H4 (cell line): ENCODE data around the gene SLIT3. TPM values are rescaled to one million over a fixed set of nuclear protein-coding genes. Genes with fewer than 3 reads are reported as not detected.

Experiments
- DNase-seq: peaks from one replicate; pipeline ENCODE4 v3.0.0-alpha.2; 2015; ENCODE audit warnings: low spot score
- total RNA-seq: library from RNA; depleted of rRNA; stranded (reverse); fragments of >200 nt; shearing (Covaris generic); gene quantifications from 2 replicates; pipeline ENCODE4 v1.2.3, GENCODE V29; 2014

Gene SLIT3
- total RNA-seq, 1 experiment from 2014 or later, result 0.58 TPM

DNA sequence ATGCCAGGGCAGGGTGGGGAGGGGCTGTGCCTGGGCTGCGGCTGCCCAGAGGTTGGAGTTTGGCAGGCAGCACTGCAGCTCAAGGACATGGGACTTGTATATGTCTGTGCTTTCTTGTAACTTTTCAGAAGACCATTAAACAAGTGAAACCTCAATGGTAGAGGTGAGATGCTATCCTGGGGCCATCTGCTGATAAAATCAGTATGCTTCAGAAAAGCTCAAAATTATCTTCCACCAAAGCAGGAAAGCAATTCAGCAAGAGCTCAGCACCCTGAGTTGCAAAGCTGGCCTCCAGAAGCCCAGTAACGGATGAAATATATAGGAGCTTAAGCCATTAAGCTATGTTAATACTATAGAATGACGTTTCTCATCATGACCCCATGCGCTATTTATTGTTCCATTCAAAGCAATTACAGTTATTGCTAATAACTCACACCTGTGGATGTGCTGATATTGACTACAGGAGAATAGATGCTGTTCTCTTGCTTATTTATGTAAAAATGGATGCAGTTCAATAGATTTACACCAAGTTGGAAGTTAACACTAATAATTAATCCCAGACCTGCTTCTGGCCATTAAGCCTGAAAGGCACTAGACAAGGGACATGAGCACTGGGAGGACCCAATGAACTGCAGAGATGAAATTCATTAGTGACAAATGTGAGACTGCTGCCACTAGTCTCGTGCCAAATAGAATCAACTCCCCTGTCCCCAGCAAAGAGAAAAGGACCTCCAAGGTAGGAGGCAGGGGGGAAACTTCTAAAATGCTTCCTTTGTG is 405.5 kb downstream of the SLIT3 start:
- no peak for DNase-seq

DNA sequence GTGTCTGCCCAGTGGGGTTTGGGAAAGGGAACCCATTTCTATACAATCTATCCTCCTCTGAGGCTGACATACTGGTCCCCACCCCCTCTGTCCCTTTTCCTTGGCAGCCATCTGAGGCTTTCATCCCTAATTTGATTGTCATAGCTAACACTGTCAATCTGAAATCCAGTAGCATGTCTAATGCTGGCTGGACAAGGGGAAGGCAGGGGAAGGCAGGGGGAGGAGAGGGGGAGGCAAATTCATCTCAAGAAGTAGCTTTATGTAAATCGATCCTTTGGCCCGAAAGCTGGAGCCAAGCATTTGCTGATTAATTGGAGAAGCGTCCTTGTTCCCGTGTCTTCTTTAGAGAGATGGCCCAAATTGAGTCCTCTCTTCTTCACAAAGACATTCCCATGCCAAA is 407.7 kb downstream of the SLIT3 start:
- DNase-seq, result no peak

DNA sequence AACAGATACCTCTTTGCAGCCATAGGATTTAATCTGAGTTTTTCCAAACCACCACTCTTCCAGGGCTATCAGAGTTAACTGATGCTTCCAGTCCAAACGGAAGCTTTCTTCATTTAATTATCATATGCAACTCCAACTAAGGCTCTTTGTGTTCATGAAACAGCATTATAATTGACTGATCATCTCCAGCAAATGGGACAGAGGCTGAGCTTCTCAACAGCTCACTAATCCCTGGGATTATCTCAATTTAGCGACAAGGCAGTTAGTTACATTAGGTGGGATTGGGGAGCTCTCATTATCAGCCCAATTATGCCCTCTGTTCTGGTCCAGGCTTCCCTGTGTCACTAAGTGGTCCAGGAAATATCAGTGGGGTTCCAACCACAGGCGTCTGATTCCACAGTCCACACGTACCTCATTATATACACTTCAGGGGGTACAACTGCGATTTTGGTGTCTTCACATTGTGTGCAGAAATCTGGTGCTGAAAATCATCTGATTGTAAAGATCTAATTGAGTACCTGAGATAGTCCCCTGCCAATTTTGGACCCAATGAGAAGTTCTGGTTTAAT is 408.2 kb downstream of the SLIT3 start:
- DNase-seq, result no peak

DNA sequence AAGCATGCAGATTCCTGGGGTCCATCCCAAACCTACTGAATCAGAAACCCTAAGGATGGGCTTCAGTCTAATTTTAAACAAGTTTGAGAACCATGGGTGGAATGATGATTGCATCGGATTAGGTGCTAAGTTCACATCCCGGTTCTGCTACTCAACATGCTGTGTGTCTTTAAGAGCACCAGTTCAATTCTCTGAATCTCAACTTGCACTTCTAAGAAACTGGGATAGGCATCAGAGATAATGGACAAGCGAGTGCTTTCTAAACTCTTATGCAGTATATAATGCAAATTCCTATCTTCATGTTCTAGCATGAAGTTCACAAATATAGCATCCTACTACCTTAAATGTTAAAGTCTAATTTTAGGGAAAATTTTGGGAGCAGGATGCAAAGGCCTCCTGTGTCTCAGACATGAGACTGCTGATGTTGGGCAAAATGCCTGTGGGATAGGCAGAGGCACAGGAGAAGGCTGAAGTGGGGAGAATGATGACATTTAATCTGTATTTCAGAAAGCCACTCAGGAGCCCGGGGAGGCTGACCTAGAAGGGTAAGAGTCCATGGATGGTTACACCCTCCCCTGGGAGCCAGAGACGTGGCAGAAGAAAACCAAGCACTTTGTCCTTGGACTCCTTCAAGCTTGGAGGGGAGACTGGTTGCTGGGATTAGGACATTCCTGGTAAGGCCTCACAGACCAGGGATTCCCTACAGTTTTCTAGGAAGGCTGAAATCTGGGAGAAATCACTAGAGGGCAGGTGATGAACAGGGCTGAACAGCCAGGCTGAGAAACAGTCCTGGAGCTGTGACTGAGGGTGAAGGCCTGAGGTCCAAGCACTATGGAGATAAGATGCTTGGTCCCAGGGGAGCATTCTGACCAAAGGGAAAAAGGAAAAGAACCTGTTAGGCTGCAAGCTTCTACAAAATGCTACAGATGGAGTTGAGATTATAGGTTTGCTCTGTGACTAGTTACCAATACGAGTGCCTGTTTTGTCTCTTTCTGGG is 409.8 kb downstream of the SLIT3 start:
- DNase-seq, result no peak

DNA sequence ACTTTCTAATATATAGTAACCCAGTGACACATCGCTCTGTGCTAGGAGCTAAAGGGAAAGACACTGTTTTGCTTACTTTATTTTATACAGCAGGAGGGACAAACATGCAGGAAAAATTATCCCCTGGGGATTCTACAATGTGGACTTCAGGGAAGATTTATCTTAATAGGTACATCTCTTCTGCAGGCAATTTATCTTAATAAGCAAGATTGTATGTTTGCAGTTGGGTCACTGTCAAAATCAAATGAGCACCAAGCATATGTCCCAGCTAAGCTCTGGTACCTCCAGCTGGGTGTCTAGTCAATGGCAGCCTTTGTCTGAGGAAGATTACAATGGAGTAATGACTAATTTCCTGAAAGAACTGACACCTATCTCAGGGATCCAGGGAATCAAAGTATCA is 411.9 kb downstream of the SLIT3 start:
- DNase-seq, result no peak

DNA sequence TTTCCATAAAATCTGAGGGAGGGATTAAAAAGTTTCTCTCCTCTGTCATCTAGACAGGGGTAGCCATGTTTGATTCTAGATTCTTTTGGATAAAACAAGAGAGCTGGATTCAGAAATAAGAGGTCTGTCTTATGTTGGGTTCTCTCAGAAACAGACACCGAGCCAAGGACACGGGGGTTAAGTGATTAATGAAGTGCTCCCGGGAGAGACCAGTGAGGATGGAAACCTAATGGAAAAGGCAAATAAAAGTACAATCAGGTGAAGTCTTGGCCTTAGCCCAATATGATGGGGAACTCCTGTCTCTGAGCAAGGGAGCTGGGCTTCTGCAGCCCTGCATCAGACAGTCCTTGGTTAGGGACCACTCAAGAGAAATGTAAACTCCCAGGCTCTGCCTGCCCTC is 413.0 kb downstream of the SLIT3 start:
- no peak for DNase-seq

DNA sequence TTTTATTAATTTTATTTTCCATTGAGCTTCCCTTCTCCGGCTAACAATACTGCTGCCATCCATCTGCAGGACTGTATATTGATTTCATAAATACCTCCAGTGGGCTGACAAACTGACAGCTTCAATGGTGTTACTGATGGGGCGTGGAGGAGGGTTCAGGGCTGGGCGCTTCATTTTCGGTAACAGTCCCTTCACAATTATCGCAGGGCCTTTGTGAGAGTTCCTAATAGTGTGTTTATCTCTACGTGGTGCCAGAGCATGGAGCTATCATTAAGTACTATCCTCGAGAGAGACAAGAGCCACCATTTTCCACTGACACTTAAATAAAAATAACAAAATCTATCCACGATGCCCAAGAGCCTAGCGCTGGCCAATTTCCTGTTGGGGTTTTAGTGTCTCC is 414.8 kb downstream of the SLIT3 start:
- DNase-seq, result no peak

DNA sequence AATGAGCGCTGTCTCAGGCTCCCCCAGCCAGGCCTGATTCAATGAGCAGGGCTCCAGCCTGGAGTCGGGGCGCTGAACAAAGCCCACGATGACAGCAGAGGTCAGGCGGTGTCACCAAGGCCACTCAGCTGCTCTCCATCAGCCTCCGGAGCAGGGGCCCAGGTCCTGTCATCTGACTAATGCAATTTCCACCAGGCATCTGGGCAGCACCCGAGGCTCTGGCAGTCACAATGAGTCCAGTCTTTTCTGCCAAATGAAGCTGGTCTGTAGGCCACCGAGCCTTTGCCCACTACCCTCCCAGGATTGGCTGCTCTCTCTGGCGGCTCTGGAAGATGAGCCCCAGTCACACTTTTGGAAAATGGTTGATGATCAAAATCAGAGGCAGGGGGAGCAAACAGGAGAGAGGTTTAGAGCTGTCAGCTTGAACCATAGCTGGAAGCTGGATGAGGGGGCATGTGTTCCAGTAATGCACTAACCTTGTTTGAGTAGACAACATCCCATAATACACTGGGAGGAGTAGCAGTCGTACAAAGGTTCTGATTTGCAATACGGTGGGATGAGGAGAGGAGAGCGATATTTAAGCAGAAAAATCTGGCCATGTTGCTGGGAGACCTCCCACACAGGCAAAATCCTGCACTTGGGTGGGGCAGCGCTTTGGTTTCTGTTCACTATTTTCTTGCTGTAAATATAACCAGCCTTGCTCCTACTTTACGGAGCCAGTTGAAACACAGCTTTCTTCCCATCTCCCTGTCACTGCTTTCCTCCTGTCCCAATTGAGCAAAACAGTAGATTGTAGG is 415.4 kb downstream of the SLIT3 start:
- no peak for DNase-seq

DNA sequence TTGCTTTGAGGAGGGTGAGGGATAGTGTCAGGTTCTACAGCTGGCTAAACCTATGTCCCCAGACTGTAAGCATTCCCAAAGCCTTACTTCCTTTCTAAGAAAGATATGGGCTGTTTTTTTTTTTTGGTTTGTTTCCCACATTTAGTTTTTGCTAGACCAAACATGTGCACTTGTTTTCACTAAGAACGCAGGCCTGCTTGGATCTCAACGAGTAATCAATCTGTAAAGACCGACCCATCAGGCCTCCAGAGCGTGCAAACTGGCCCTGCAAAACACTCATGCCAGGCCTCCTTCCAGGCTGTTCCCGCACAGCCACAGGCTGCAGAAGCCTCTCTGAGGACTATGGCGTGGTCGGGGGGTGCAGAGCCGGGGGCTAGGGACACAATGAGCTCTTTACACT is 416.9 kb downstream of the SLIT3 start:
- DNase-seq, result no peak

DNA sequence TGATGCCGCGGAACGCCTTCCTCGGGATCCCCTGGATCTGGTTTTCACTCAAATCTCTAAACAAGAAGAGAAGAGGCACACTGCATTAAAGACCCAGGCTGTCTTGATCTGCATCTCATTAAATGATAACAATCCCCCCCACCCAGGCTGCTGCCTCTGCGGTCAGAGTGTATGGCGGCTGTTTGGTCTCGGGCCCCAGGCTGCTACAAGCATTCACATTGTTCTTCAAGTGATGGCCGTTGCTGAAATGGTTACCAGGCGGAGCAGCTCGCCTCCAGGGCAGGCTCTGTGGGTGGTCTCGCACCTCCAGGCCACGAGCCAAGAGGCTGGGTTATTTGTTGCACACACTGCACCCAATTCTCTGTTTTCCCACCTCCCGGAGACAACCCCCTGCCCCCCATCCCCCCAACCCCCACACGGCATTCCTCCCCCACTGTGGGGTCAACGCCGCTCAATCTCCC is 417.6 kb downstream of the SLIT3 start:
- no peak for DNase-seq

DNA sequence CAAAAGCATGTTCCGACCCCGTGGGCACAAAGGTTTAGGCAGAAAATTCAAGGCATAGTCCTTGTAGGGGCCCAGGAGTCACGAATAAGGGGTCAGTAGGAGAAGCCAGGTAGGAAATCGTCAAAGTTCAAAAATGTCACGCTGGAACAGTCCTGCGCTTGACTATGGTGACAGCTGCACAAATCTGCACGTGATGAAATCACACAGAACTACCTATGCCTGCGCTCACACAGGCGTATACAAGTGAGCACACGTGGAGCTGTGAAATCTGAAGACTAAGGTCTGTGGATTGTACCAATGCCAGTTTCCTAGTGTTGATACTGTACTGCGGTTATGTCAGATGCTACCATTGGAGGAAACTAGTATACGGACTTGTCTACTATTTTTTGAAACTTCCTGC is 418.7 kb downstream of the SLIT3 start:
- DNase-seq, result no peak

DNA sequence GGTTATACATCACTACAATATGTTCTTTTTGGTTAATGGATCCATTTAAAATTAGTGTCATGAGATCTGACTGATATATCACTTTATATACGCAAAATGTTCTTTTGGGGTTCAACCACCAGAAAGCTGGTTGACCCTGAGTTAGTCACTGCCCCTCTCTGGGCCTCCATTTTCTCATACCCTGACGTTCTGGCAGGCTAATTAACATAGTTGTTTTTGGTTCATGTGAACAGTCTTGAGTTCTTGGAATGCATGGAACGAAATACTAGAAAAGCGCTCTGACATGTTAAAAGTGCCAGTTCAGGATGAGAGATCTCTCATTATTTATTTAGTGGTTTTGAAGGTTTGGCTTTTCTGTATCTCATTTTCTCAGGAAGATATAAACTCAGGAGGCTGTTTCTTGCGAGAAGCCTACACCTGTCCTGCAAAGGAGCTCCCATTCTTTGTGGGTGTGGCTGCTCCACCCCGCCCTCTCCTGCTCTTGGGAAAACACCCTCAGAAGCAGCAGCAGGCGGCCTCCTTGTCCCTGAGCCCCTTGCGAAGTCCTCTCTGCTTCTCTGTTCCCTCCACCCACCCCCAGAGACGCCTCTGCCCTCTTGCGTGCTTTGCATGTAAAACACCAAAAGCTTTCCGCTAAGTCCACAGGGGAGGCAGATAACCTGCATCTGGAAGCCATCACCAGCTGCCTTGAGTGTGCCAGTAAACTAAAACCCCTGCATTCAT is 419.4 kb downstream of the SLIT3 start:
- no peak for DNase-seq

DNA sequence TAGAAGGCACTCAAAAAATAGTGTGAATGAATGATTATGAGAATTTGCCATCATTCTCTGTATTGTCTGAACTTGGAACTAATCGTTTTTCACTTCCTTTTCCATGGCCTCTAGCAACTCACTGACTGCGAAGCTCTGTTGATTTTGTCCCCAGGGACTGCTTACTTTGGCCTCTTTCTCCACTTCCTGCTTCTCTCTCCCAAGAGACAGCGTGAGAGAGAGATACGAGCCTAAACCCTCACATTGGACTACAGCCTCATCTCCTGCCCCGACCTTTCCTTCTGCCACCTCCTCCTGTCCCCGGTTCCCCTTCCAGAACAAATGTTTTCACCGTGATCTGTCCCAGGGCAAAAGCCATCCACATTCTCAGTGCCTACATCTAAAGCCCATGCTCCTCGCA is 421.0 kb downstream of the SLIT3 start:
- DNase-seq, result no peak

DNA sequence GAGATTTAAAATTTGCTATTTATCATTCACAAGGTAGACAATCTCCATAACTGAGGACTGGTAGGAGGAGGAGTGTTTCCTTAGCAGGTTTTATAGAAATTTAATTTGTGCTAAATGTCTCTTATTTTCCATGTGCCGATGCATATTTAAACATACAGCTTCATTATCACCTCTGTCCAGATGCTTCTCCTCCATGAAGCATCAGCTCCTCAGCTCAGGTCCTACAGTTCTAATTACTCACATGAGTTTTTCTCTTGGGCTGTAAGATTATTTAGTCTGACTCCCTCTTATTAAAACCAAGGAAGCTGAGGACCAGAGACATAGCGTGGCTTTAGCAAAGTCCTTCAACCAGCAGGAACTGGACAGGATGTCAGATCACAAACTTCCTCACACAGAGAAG is 421.6 kb downstream of the SLIT3 start:
- no peak for DNase-seq

DNA sequence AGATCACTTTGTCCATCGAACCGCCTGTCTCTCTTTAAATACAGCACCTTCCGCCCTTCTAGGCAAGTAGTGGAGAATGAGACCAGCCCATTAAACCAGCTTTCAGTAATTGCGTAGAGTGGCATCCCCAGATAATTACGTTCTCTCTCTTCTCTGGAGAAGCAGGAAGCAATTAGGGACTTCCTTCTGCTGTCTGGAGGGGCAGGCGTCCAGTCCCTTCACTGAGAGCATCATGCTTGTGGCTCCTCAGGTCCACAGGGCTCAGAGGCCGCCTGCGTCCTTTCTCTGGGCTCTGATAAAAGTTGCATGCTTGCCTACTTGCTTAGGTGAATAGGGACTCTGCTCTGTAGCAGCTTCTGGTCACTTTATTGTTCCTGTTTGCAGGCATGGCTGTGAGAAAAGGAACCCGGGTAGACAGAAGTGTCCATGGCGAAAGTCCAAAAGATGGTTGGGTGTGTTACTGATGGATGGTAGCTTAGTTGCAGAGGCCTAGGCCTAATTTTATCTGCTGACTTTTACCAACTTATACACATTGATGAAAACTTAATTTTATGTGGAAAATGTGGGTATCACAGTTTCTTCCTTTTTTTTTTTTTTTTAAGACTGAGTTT is 422.7 kb downstream of the SLIT3 start:
- no peak for DNase-seq

DNA sequence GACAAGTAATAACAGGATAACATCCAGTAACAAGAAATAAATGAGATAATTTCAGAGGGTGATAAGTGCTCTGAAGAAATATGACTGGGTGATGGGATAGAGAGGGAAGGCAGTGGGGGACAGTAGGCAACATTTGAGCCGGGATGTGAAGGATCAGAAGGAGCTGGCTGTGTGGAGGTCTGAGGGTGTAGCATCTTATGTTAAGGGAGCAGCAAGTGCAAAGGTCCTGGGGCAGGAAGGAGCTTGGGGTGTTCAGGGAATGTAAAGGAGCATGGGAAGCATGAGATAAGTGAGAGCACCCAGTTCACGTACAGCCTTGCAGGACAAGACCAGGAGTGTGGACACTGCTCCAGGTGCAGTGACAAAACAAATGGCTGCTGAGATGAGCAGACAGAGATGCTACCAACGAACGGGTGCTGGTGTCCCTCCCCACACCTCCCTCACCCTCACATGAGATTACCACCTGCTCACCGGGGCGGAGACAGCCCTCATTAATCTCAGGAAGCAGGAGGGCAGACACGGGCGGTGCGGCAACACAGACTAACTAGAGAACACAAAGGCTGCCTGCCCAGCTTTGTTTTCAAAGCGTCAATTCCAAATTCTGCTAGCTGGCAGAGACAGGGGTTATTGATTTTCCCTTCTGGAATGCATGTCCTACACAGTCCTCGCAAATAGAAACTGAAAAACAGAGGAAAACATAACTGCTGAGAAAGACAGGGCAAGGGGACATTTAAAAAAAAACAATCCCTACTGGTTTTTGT is 423.6 kb downstream of the SLIT3 start:
- DNase-seq, result no peak

DNA sequence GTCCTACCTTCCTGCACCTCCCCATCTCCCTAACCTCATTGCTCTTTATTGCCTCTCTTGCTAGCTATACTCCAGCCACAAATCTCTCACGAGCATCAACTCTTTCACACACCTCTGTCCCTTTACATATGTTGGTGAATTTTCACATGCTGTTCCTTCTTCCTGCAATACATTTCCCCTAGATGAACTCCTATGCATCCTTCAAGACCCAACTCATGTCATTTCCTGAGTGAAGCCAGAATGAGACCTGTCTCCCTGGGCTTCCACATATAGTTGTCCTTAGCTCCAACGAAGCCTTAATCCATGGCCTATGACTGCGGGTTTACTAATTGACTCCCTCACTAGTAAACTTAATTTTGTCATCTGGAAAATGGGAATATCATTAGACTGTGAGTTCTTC is 424.5 kb downstream of the SLIT3 start:
- no peak for DNase-seq

DNA sequence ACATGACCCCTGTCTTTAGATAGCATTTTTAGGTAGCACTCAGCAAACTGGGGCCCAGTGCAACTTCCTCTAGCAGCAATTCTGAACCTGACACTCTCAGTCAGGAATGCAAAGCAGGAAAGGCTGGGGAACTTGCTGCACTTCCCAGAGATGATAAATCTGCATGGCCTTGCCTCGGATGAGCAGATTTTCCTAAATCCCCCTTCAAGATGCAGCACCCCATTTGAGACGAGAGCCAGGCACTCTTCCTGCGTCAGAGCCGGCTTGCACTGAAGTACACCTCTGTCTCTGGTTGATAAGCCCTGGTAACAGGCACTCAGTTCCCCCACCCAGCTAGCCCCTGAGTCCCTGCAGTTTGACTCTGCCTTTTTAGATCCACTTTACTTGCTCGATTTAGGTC is 425.1 kb downstream of the SLIT3 start:
- no peak for DNase-seq

DNA sequence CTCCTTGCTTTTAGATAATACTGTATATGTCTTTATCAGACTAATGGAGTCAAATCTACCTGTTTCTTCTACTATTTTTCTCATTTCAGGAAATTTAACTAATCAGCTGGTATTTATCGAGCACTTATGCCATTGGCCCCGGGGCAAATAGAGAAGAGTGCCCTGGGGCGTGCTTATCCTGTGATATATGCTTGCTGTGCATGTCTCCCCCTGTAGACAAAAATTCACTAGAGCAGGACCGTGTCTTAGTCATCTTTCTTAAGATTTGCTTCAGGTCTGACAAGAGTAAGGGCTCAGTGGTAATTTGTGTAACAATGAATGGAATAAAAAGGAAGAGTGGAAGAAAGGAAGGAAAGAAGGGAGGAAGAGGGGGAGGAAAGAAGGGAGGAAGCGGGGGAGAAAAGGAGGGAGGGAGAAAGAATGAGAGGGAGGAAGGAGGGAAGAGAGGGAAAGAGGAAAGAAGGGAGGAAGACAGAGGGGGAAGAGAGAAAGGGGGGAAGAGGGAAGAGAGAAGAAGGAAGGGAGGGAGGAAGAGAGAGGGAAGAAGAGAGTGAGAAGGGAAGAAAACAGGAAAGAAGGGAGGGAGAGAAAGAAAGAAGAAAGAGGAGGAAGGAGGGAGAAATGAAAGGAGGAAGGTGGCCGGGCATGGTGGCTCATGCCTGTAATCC is 426.1 kb downstream of the SLIT3 start:
- DNase-seq, result peak; percentile 19
